ENCODE measurements around the gene NPIPB12.
"Not testable (repeated sequence)": the region's sequence is repeated elsewhere in the genome, so short reads cannot be mapped to it uniquely, and the experiment has no call there.

- TF ChIP-seq CTCF (conservative IDR thresholded peaks at IDR 0.05); ZFX (IDR thresholded peaks at IDR 0.05): not testable (repeated sequence)
These were observed 48.5 kb downstream of the NPIPB12 start for GRCh38 chr16:29457660-29458059.

Measured in C4-2B (cell line).